Adrenal gland (tissue), 5 donors: Measurements from ENCODE around the gene MAPK13.

Experiments used
- POLR2A ChIP-seq, 2 donors: fragments of 450-650 bp; IDR thresholded peaks; one replicate each; pipeline ENCODE4 v1.6.1; 2017; ENCODE audit warnings: antibody characterized with exemption in 2 of 2, mild to moderate bottlenecking in 2 of 2, moderate library complexity in 1 of 2
- TF ChIP-seq, protein P1 (sequence below), 6 experiments: fragments of 450-650 bp in 4 of 6; fragments of 200-600 bp in 2 of 6; sonication (generic) in 1 of 6; IDR thresholded peaks; 1 replicate in 5 of 6; 2 replicates in 1 of 6; pipeline versions ENCODE4 v1.5.1 to v1.8.0; 2016 to 2021; ENCODE audit warnings: antibody characterized with exemption in 6 of 6, mild to moderate bottlenecking in 2 of 6, moderate library complexity in 1 of 6
- donor health status: DM: no; HTN: no; CAD: no.

DNA sequence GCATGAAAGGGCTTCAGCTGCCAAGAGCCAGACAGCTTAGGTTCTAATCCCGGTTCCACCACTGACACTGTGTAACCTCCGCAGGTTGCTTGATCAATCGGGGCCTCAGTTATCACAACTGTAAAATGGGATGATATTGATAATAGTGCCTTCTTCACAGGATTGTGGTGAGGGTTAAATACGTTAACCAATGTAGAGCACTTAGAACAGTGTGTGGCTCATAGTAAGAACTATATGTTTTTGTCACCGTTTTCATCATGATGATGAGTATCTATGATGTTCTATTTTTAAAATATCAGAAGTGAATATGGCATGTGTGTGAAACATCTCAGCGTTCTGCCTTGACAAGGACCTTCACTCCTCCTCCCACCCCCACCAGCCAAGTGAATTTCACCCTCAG is 10.3 kb upstream of the MAPK13 start:
- TF ChIP-seq, protein P1, sequence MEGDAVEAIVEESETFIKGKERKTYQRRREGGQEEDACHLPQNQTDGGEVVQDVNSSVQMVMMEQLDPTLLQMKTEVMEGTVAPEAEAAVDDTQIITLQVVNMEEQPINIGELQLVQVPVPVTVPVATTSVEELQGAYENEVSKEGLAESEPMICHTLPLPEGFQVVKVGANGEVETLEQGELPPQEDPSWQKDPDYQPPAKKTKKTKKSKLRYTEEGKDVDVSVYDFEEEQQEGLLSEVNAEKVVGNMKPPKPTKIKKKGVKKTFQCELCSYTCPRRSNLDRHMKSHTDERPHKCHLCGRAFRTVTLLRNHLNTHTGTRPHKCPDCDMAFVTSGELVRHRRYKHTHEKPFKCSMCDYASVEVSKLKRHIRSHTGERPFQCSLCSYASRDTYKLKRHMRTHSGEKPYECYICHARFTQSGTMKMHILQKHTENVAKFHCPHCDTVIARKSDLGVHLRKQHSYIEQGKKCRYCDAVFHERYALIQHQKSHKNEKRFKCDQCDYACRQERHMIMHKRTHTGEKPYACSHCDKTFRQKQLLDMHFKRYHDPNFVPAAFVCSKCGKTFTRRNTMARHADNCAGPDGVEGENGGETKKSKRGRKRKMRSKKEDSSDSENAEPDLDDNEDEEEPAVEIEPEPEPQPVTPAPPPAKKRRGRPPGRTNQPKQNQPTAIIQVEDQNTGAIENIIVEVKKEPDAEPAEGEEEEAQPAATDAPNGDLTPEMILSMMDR (IDR thresholded peaks at IDR 0.05), result no peak
- no peak for TF ChIP-seq POLR2A (IDR thresholded peaks at IDR 0.05)
